Testis (tissue), 3 donors: ENCODE measurements around the gene PRKN. TPM values are rescaled to one million over a fixed set of nuclear protein-coding genes. Genes with fewer than 3 reads are reported as not detected.

Experiments
- DNase-seq: peaks from one replicate; pipeline ENCODE4 v3.0.0-alpha.2; 2019
- H3K27ac ChIP-seq, 2 donors: fragments of 200-600 bp; sonication (generic); one replicate each; pipeline ENCODE4 v1.5.1; 2019
- H3K27me3 ChIP-seq: fragments of 200-600 bp; sonication (generic); one replicate; pipeline ENCODE4 v1.5.1; 2019
- H3K36me3 ChIP-seq: fragments of 200-600 bp; sonication (generic); one replicate; pipeline ENCODE4 v1.5.1; 2017; ENCODE audit warnings: low read depth; ENCODE audit errors: missing control alignments
- H3K4me1 ChIP-seq: fragments of 200-600 bp; sonication (generic); one replicate; pipeline ENCODE4 v1.5.1; 2019
- H3K4me3 ChIP-seq, 2 donors: fragments of 200-600 bp; sonication (generic); one replicate each; pipeline ENCODE4 v1.5.1; 2017 to 2019
- H3K9me3 ChIP-seq: fragments of 200-600 bp; sonication (generic); one replicate; pipeline ENCODE4 v1.5.1; 2017
- CTCF ChIP-seq, 3 experiments: fragments of 450-650 bp in 2 of 3; fragments of 200-600 bp in 1 of 3; sonication (generic) in 1 of 3; IDR thresholded peaks; one replicate each; pipeline ENCODE4 v1.5.1; 2016 to 2019; ENCODE audit warnings: antibody characterized with exemption in 3 of 3, mild to moderate bottlenecking in 2 of 3, moderate library complexity in 1 of 3
- POLR2A ChIP-seq: fragments of 450-650 bp; IDR thresholded peaks from one replicate; pipeline ENCODE4 v1.6.1; 2017; ENCODE audit warnings: antibody characterized with exemption, mild to moderate bottlenecking, moderate library complexity
- WGBS, 2 donors: methylation state at CpG; one replicate each; pipeline ENCODE4 v1.1.5; 2018; 5-methylcytosine and 5-hydroxymethylcytosine counted together
- intact Hi-C: fragments of 100-400 bp; cut with DNase I; formaldehyde crosslinking; loops from one replicate; pipeline ENCODE4 v1.15.1; 2023; ENCODE audit warnings: low total_unique reads
- polyA plus RNA-seq: library from polyadenylated mRNA; stranded (reverse); fragments of 350-450 nt; fragmentation: Illumina TruSeq; extraction: RNeasy Lipid Tissue Mini Kit (QIAGEN cat#74804); gene quantifications from one replicate; pipeline ENCODE4 v1.2.3, GENCODE V29; 2014; ENCODE audit warnings: low read depth, low replicate concordance; ENCODE audit not compliant: insufficient read depth
- total RNA-seq, 2 donors: library from RNA; depleted of rRNA; stranded (reverse); fragments of >200 nt; gene quantifications; one replicate each; pipeline ENCODE4 v1.2.3, GENCODE V29; 2016

Gene PRKN
- total and polyA plus RNA-seq, 3 donors from 2014 or later, result 19.1 to 34.5 (median 28.8) TPM

GRCh38 chr6:162345051-162345511 is 382.5 kb downstream of the PRKN start:
- Histone ChIP-seq H3K36me3 (no peaks in the 10 kb centered on the region), H3K4me3 (no peak overlapping the region), H3K27ac (peak overlapping the region; percentile 48 to 65), H3K9me3 (no peaks in the 10 kb centered on the region), H3K4me1 (peaks cover 10% of the 10 kb centered on the region), H3K27me3 (no peaks in the 10 kb centered on the region)
- intact Hi-C loops, result no loop called here
- TF ChIP-seq POLR2A (no peak), CTCF (IDR thresholded peaks at IDR 0.05) (no peak)
- no peak for DNase-seq
- WGBS, 2 donors, result 57 to 64% methylated on average over 4 of the region's 4 CpGs

- Histone ChIP-seq H3K9me3 (no peaks in the 10 kb centered on the region), H3K4me3 (no peak overlapping the region), H3K36me3 (no peaks in the 10 kb centered on the region), H3K4me1 (peaks cover 7% of the 10 kb centered on the region), H3K27me3 (no peaks in the 10 kb centered on the region), H3K27ac (peak overlapping the region; percentile 48 to 65)
- WGBS, 2 donors, result 61 to 79% methylated on average over 2 of the region's 2 CpGs
- TF ChIP-seq CTCF (IDR thresholded peaks at IDR 0.05) (no peak), POLR2A (no peak)
- intact Hi-C loops, result no loop called here
- no peak for DNase-seq
Observed at GRCh38 chr6:162344646-162345010, 382.9 kb downstream of the PRKN start.

- H3K4me3 ChIP-seq, result no peak overlapping the region
- no peak for DNase-seq
- H3K9me3 ChIP-seq, result no peaks in the 10 kb centered on the region
- no peaks in the 10 kb centered on the region for H3K27me3 ChIP-seq
- H3K4me1 ChIP-seq, result peaks cover 4% of the 10 kb centered on the region
- intact Hi-C loops, result no loop called here
- no peak for TF ChIP-seq POLR2A
- no peak for TF ChIP-seq CTCF (IDR thresholded peaks at IDR 0.05)
- peak overlapping the region in 1 of 2 donors; percentile 48 for H3K27ac ChIP-seq
- no peaks in the 10 kb centered on the region for H3K36me3 ChIP-seq
- WGBS, 2 donors, result 65 to 68% methylated on average over 8 of the region's 8 CpGs
Observed at GRCh38 chr6:162343936-162344645, 383.5 kb downstream of the PRKN start.

GRCh38 chr6:162343198-162343935 is 384.2 kb downstream of the PRKN start:
- Histone ChIP-seq H3K27me3 (no peaks in the 10 kb centered on the region), H3K4me3 (no peak overlapping the region), H3K27ac (no peak overlapping the region), H3K4me1 (peaks cover 4% of the 10 kb centered on the region), H3K36me3 (no peaks in the 10 kb centered on the region), H3K9me3 (no peaks in the 10 kb centered on the region)
- DNase-seq, result no peak
- TF ChIP-seq POLR2A, result no peak
- TF ChIP-seq CTCF (IDR thresholded peaks at IDR 0.05), result no peak
- intact Hi-C loops, result no loop called here
- WGBS, 2 donors, result 65 to 76% methylated on average over 3 of the region's 3 CpGs
